ES-I3 (cell line): Measurements from ENCODE around the gene DLL3.
"Not testable (repeated sequence)": the region's sequence is repeated elsewhere in the genome, so short reads cannot be mapped to it uniquely, and the experiment has no call there.

Experiments
- H3K36me3 ChIP-seq: 2 replicates; pipeline ENCODE4 v1.6.1; 2013; ENCODE audit warnings: mild to moderate bottlenecking, low read length, control low read depth, moderate library complexity; ENCODE audit not compliant: insufficient read depth
- H3K4me1 ChIP-seq: 2 replicates; pipeline ENCODE4 v1.6.1; 2013; ENCODE audit warnings: mild to moderate bottlenecking, control low read depth, low read length; ENCODE audit not compliant: insufficient read depth
- H3K9ac ChIP-seq: 2 replicates; pipeline ENCODE4 v1.6.1; 2013; ENCODE audit warnings: low read depth, mild to moderate bottlenecking, low read length, moderate library complexity
- H3K9me3 ChIP-seq: 2 replicates; pipeline ENCODE4 v1.6.1; 2013; ENCODE audit warnings: mild to moderate bottlenecking, low read length, moderate library complexity; ENCODE audit not compliant: control insufficient read depth, insufficient read depth

DLL3 gene

DNA sequence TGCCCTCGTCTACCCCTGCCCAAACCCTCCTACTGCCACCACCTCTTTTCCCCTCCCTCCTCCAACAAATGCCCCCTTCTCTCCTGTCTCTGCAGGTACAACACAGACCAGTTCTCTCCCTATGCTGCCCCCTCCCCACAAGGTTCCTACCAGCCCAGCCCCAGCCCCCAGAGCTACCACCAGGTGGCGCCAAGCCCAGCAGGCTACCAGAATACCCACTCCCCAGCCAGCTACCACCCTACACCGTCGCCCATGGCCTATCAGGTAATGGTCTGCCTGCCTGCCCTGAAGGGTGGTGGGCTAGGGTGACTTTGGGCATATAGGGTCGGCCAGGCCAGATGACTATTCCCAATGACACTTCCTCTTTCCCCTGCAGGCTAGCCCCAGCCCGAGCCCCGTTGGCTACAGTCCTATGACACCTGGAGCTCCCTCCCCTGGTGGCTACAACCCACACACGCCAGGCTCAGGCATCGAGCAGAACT lies 24.6 kb upstream of the DLL3 start:
- Histone ChIP-seq H3K36me3 (peaks cover 21% of the 10 kb centered on the region), H3K9me3 (no peaks in the 10 kb centered on the region), H3K9ac (no peak overlapping the region), H3K4me1 (no peaks in the 10 kb centered on the region)

DNA sequence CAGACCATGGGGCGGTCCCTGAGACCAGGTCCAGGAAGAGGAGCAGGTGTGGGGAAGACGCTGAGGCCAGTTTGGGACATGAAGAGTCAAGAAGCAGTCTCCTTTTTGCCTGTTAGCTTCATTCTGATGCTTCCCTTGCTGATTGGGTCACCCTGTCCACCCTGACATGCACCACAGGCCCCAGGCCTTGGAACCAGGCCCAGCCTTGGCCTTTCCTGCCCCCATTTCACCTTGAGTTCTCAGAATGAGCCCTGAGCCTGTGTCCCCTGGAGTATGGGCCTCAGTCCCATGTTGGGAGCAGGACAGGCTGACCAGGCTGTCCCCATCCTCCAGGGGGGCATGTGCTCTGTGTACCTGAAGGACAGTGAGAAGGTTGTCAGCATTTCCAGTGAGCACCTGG lies 23.0 kb upstream of the DLL3 start:
- no peaks in the 10 kb centered on the region for H3K9me3 ChIP-seq
- H3K4me1 ChIP-seq: 0 out of 2 replicates have a peak, but pooled peaks cover 5% of the 10 kb centered on the region
- H3K36me3 ChIP-seq: peaks cover 18% of the 10 kb centered on the region
- no peak overlapping the region for H3K9ac ChIP-seq

- H3K9me3 ChIP-seq, H3K9ac ChIP-seq, H3K4me1 ChIP-seq: not testable (repeated sequence)
- H3K36me3 ChIP-seq: peaks cover 11% of the 10 kb centered on the region
Observed at GRCh38 chr19:39479319-39479801, 19.4 kb upstream of the DLL3 start.

- Histone ChIP-seq H3K9me3 (no peaks in the 10 kb centered on the region), H3K4me1 (0 out of 2 replicates have a peak, but pooled peaks cover 5% of the 10 kb centered on the region), H3K36me3 (peaks cover 5% of the 10 kb centered on the region; the same call in 1 of the 2 replicates), H3K9ac (peak overlapping the region; percentile 96; the same call in 1 of the 2 replicates)
Observed at GRCh38 chr19:39479916-39480315, 18.8 kb upstream of the DLL3 start.

- H3K9me3 ChIP-seq: no peaks in the 10 kb centered on the region
- peaks cover 5% of the 10 kb centered on the region; the same call in 1 of the 2 replicates for H3K36me3 ChIP-seq
- H3K9ac ChIP-seq: peak within 1 kb of the TSS; percentile 96
- H3K4me1 ChIP-seq: 0 out of 2 replicates have a peak, but pooled peaks cover 5% of the 10 kb centered on the region
Observed at GRCh38 chr19:39480337-39481228, 18.2 kb upstream of the DLL3 start, which contains the start of gene TIMM50. TIMM50 (plus strand) TSS chr19:39480838; CDS start chr19:39480854, 16 bp downstream.

DNA sequence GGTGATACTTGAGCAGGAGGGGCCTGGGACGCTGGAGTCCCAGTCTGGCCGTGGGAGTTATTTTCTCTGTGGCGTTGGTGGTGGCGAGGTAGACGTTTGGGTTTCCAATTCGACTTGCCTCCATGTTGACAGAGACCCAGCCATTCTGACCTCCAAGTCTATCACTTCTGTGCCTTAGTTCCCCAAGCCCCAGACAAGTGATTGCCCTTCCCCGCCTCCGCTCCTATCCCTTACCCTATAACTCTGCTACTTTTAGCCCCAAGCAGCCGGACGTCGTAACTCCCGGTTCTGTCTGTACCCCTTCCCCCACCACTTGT lies 17.6 kb upstream of the DLL3 start:
- Histone ChIP-seq H3K9me3 (no peaks in the 10 kb centered on the region), H3K9ac (peak overlapping the region; percentile 96), H3K4me1 (0 out of 2 replicates have a peak, but pooled peaks cover 5% of the 10 kb centered on the region), H3K36me3 (peaks cover 3% of the 10 kb centered on the region; the same call in 1 of the 2 replicates)

GRCh38 chr19:39481676-39482075 lies 17.1 kb upstream of the DLL3 start:
- 0 out of 2 replicates have a peak, but pooled peaks cover 5% of the 10 kb centered on the region for H3K4me1 ChIP-seq
- H3K36me3 ChIP-seq: no peaks in the 10 kb centered on the region
- no peaks in the 10 kb centered on the region for H3K9me3 ChIP-seq
- H3K9ac ChIP-seq: peak overlapping the region; percentile 96

DNA sequence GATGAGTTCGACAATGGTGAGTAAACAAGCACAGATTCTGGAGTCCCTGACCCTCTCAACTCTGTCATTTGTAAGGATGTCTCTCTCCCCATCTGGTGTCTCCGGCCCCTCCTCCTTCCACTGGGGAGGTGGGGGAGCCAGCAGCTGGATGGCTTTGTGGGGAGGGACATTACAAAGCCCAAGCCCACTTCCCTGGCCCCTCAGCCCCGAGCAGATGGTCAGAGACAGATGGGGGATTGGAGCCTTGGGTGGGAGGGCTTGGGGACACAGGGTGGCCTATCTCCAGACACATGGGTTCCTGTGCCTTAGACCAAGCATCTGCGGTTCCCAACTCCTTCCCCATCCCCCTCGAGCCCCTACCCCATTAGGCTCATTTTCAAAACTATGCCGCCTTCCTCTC lies 15.6 kb upstream of the DLL3 start:
- H3K9ac ChIP-seq: no peak overlapping the region
- peaks cover 7% of the 10 kb centered on the region; the same call in 1 of the 2 replicates for H3K36me3 ChIP-seq

GRCh38 chr19:39489756-39490155 lies 9.0 kb upstream of the DLL3 start:
- Histone ChIP-seq H3K4me1 (0 out of 2 replicates have a peak, but pooled peaks cover 5% of the 10 kb centered on the region), H3K9ac (no peak overlapping the region), H3K36me3 (peaks cover 17% of the 10 kb centered on the region), H3K9me3 (no peaks in the 10 kb centered on the region)

More for the DNA sequence above, 15.6 kb upstream of the DLL3 start:
- Histone ChIP-seq H3K9me3 (no peaks in the 10 kb centered on the region), H3K4me1 (0 out of 2 replicates have a peak, but pooled peaks cover 5% of the 10 kb centered on the region)

DNA sequence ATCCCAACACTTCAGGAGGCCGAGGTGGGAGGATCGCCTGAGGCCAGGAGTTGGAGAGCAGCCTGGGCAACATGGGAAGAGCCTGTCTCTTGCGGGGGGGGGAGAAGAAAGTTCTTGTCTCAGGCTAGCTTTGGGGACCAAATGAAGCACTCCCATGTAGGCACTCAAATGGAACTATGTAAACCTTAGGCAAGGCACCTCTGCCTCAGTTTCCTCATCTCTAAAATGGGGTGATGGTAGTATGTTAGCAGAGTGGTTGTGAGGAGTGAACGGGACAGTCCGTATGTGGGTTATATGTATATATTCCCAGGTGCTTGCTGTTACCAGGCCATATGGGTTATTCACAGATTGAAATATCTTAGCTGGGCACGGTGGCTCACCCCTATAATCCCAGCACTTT lies 6.5 kb upstream of the DLL3 start:
- H3K36me3 ChIP-seq: peaks cover 13% of the 10 kb centered on the region
- no peak overlapping the region for H3K9ac ChIP-seq
- peaks cover 5% of the 10 kb centered on the region; the same call in 1 of the 2 replicates for H3K4me1 ChIP-seq
- H3K9me3 ChIP-seq: no peaks in the 10 kb centered on the region

- H3K9me3 ChIP-seq: no peaks in the 10 kb centered on the region
- H3K36me3 ChIP-seq: peaks cover 12% of the 10 kb centered on the region
- peaks cover 8% of the 10 kb centered on the region; the same call in 1 of the 2 replicates for H3K4me1 ChIP-seq
- peak overlapping the region; percentile 11; the same call in 1 of the 2 replicates for H3K9ac ChIP-seq
Observed at GRCh38 chr19:39492788-39493187, 6.0 kb upstream of the DLL3 start.

GRCh38 chr19:39494661-39495060 lies 4.1 kb upstream of the DLL3 start:
- no peaks in the 10 kb centered on the region for H3K9me3 ChIP-seq
- no peak overlapping the region for H3K9ac ChIP-seq
- peaks cover 8% of the 10 kb centered on the region; the same call in 1 of the 2 replicates for H3K4me1 ChIP-seq
- H3K36me3 ChIP-seq: peaks cover 6% of the 10 kb centered on the region; the same call in 1 of the 2 replicates

GRCh38 chr19:39496063-39496462 lies 2.7 kb upstream of the DLL3 start:
- Histone ChIP-seq H3K36me3 (no peaks in the 10 kb centered on the region; the same call in 1 of the 2 replicates), H3K9ac (no peak overlapping the region), H3K4me1 (peaks cover 8% of the 10 kb centered on the region; the same call in 1 of the 2 replicates), H3K9me3 (no peaks in the 10 kb centered on the region)

DNA sequence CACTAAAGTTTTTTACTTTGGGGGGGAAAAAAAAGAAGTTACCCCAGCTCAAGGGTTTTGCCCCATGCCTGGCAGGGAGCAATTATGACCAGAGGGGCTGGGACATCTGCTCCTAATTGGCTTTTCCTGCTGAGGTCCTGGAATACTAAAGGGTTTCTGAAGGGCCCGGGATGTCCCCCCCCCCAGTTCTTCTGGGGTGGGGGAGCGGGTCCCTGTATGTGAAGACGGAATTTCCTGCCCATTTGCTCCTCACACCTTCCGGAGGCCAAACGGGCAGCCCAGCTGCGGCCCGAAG lies 1.1 kb upstream of the DLL3 start:
- peaks cover 8% of the 10 kb centered on the region; the same call in 1 of the 2 replicates for H3K4me1 ChIP-seq
- H3K36me3 ChIP-seq: no peaks in the 10 kb centered on the region
- H3K9ac ChIP-seq: peak overlapping the region; percentile 65
- H3K9me3 ChIP-seq: no peaks in the 10 kb centered on the region
